Measurements from ENCODE around the gene SRP68. TPM values are rescaled to one million over a fixed set of nuclear protein-coding genes. Genes with fewer than 3 reads are reported as not detected.

Gene SRP68
- total and polyA plus RNA-seq, 2 donors (not counting 1 experiment from before 2014, with no cell fraction given), result 29.6 to 82.3 TPM

DNA sequence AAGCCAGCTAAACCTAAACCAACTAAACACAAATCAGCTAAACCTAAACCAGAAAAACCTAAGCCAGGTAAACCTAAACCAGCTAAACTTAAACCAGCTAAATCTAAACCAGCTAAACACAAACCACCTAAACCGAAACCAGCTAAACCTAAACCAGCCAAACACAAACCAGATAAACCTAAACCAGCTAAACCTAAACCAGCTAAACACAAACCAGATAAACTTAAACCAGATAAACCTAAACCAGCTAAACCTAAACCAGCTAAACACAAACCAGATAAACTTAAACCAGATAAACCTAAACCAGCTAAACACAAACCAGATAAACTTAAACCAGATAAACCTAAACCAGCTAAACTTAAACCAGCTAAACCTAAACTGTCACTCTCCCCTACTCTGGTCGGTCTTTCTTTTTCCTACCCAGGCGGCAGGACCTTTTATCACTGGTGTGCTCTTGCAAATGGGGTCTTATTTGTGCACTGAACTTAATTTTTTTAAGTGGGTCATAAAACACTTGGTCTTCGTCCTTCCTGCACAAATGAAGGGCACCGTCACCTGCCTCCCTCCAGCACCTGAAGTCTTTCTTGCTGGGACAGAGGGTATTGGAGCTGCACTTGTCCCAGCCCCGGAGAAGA, 52.4 kb downstream of the SRP68 start:
- H4K20me1 ChIP-seq (ENCODE audit: control insufficient read depth, insufficient read depth, low read length, poor library complexity, severe bottlenecking), result no peaks in the 10 kb centered on the region
- no peak overlapping the region for H3K4me3 ChIP-seq (ENCODE audit: control extremely low read depth in 1 of 5, extremely low read depth in 1 of 5, insufficient read depth in 1 of 5, low read depth in 2 of 5, low read length in 4 of 5)
- H2AFZ ChIP-seq (ENCODE audit: insufficient read depth, low read depth, low read length, poor library complexity, severe bottlenecking), result no peak overlapping the region
- Mint-ChIP-seq H3K4me3 (no peak overlapping the region), H3K4me1 (no peaks in the 10 kb centered on the region), H3K9me3 (ENCODE audit: insufficient read depth) (no peaks in the 10 kb centered on the region), H3K27me3 (no peaks in the 10 kb centered on the region), H3K27ac (no peak overlapping the region)
- CTCF ChIA-PET, result interaction anchor here (0.7 to 1.6 kb wide), 6 partner anchors 9 to 279 kb away, joined by 3 to 6 read pairs (median 4); partner anchors contain the start of gene MRPL38
- H3K36me3 ChIP-seq (replicated peaks in 1 of 2; ENCODE audit: control extremely low read depth in 1 of 2, control insufficient read depth in 1 of 2, extremely low read depth in 1 of 2, insufficient read depth in 2 of 2, low read length in 1 of 2), result no peaks in the 10 kb centered on the region
- intact Hi-C loops (cut with micrococcal nuclease), result no loop called here
- no peak overlapping the region for H3K4me2 ChIP-seq (replicated peaks; ENCODE audit: low read depth, low read length, poor library complexity, severe bottlenecking)
- no peak overlapping the region for H3K27ac ChIP-seq (ENCODE audit: low read length in 2 of 2)
- no peaks in the 10 kb centered on the region for H3K79me2 ChIP-seq (ENCODE audit: control insufficient read depth, insufficient read depth, low read length)
- H3K27me3 ChIP-seq (replicated peaks in 1 of 4; ENCODE audit: control extremely low read depth in 1 of 4, control insufficient read depth in 3 of 4, insufficient read depth in 4 of 4, low read length in 3 of 4), result peaks cover 0 to under 1% (median 0%) of the 10 kb centered on the region in 4 experiments
- DNase-seq (no peak), ATAC-seq (ENCODE audit: low read depth) (no peak)
- H3K4me1 ChIP-seq (ENCODE audit: control insufficient read depth in 2 of 2, insufficient read depth in 2 of 2, low read length in 2 of 2), result no peaks in the 10 kb centered on the region
- POLR2A ChIA-PET, result no interaction called here
- H3K9me3 ChIP-seq (ENCODE audit: control extremely low read depth in 1 of 3, control insufficient read depth in 2 of 3, insufficient read depth in 1 of 3, low read length in 2 of 3), result no peaks in the 10 kb centered on the region
- TF ChIP-seq, protein P1, sequence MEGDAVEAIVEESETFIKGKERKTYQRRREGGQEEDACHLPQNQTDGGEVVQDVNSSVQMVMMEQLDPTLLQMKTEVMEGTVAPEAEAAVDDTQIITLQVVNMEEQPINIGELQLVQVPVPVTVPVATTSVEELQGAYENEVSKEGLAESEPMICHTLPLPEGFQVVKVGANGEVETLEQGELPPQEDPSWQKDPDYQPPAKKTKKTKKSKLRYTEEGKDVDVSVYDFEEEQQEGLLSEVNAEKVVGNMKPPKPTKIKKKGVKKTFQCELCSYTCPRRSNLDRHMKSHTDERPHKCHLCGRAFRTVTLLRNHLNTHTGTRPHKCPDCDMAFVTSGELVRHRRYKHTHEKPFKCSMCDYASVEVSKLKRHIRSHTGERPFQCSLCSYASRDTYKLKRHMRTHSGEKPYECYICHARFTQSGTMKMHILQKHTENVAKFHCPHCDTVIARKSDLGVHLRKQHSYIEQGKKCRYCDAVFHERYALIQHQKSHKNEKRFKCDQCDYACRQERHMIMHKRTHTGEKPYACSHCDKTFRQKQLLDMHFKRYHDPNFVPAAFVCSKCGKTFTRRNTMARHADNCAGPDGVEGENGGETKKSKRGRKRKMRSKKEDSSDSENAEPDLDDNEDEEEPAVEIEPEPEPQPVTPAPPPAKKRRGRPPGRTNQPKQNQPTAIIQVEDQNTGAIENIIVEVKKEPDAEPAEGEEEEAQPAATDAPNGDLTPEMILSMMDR (IDR thresholded peaks at IDR 0.05), result no peak
- no peak for TF ChIP-seq EZH2 (IDR thresholded peaks at IDR 0.05; ENCODE audit: borderline replicate concordance, insufficient read depth, low read depth, low read length, poor library complexity, severe bottlenecking)
- H3K9ac ChIP-seq (ENCODE audit: low read length), result no peak overlapping the region
- WGBS (ENCODE audit: insufficient coverage), result 97% methylated on average over 3 of the region's 6 CpGs

DNA sequence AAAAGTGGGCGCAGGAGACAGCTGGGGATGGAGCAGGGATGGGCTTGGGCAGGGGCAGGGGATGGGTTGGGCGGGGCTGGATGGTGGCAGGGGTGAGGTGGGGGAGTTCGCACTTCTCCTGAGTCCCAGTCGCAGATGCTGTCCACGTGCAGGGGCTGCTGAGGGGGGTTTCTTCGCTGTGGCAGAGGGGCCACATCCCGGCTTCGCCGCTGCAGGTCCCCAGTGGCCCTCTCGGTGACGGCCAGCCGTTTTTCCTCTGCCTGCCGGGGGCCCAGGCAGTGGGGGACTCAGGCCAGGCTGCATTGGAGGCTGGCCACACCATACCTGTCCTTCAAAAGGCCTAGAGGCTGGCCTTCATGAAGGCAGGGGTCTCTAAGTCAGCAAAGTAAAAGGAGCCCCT, 53.5 kb downstream of the SRP68 start:
- TF ChIP-seq, protein P1 (IDR thresholded peaks at IDR 0.05), result no peak
- TF ChIP-seq EZH2 (IDR thresholded peaks at IDR 0.05; ENCODE audit: borderline replicate concordance, insufficient read depth, low read depth, low read length, poor library complexity, severe bottlenecking), result no peak
- Mint-ChIP-seq H3K27me3 (no peaks in the 10 kb centered on the region), H3K4me3 (no peak overlapping the region), H3K4me1 (no peaks in the 10 kb centered on the region), H3K9me3 (ENCODE audit: insufficient read depth) (no peaks in the 10 kb centered on the region), H3K27ac (no peak overlapping the region)
- Histone ChIP-seq H3K36me3 (replicated peaks in 1 of 2; ENCODE audit: control extremely low read depth in 1 of 2, control insufficient read depth in 1 of 2, extremely low read depth in 1 of 2, insufficient read depth in 2 of 2, low read length in 1 of 2) (no peaks in the 10 kb centered on the region), H4K20me1 (ENCODE audit: control insufficient read depth, insufficient read depth, low read length, poor library complexity, severe bottlenecking) (no peaks in the 10 kb centered on the region), H3K9ac (ENCODE audit: low read length) (no peak overlapping the region), H2AFZ (ENCODE audit: insufficient read depth, low read depth, low read length, poor library complexity, severe bottlenecking) (no peak overlapping the region), H3K27ac (ENCODE audit: low read length in 2 of 2) (no peak overlapping the region), H3K4me1 (ENCODE audit: control insufficient read depth in 2 of 2, insufficient read depth in 2 of 2, low read length in 2 of 2) (peaks cover 0 to 7% of the 10 kb centered on the region in 2 donors), H3K79me2 (ENCODE audit: control insufficient read depth, insufficient read depth, low read length) (no peaks in the 10 kb centered on the region), H3K27me3 (replicated peaks in 1 of 4; ENCODE audit: control extremely low read depth in 1 of 4, control insufficient read depth in 3 of 4, insufficient read depth in 4 of 4, low read length in 3 of 4) (peaks cover 0 to 7% (median 0%) of the 10 kb centered on the region in 4 experiments), H3K4me2 (replicated peaks; ENCODE audit: low read depth, low read length, poor library complexity, severe bottlenecking) (no peak overlapping the region), H3K4me3 (ENCODE audit: control extremely low read depth in 1 of 5, extremely low read depth in 1 of 5, insufficient read depth in 1 of 5, low read depth in 2 of 5, low read length in 4 of 5) (no peak overlapping the region), H3K9me3 (ENCODE audit: control extremely low read depth in 1 of 3, control insufficient read depth in 2 of 3, insufficient read depth in 1 of 3, low read length in 2 of 3) (no peaks in the 10 kb centered on the region)
- ATAC-seq (ENCODE audit: low read depth) (no peak), DNase-seq (no peak)
- intact Hi-C loops (cut with micrococcal nuclease), result no loop called here
- WGBS (ENCODE audit: insufficient coverage), result 88% methylated on average over 13 of the region's 13 CpGs
- CTCF ChIA-PET, result interaction anchor here (0.6 to 3.0 kb wide), 5 partner anchors 8 to 707 kb away, joined by 3 to 8 read pairs (median 4); no protein-coding TSS in a partner anchor
- POLR2A ChIA-PET, result no interaction called here
